Measurements from ENCODE around the gene CSNK1D. TPM values are rescaled to one million over a fixed set of nuclear protein-coding genes. Genes with fewer than 3 reads are reported as not detected.

The CSNK1D gene
- total RNA-seq, 1 donor from 2014 or later = 65.7 TPM

DNA sequence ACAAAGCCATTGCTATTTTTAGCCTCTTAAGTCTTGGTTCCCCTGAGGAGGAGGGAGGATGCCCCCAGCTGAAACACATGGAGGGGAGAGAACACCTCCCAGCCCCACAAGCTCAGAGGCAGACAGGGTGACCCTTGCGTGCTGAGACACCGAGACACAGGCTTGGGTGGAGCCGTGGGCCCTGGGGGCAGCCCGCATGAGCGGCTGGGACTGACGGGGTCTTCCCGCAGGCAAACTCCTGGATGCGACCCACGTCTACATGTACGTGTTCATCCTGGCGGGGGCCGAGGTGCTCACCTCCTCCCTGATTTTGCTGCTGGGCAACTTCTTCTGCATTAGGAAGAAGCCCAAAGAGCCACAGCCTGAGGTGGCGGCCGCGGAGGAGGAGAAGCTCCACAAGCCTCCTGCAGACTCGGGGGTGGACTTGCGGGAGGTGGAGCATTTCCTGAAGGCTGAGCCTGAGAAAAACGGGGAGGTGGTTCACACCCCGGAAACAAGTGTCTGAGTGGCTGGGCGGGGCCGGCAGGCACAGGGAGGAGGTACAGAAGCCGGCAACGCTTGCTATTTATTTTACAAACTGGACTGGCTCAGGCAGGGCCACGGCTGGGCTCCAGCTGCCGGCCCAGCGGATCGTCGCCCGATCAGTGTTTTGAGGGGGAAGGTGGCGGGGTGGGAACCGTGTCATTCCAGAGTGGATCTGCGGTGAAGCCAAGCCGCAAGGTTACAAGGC is 34.9 kb downstream of the CSNK1D start:
- peak; percentile 47 for ATAC-seq

DNA sequence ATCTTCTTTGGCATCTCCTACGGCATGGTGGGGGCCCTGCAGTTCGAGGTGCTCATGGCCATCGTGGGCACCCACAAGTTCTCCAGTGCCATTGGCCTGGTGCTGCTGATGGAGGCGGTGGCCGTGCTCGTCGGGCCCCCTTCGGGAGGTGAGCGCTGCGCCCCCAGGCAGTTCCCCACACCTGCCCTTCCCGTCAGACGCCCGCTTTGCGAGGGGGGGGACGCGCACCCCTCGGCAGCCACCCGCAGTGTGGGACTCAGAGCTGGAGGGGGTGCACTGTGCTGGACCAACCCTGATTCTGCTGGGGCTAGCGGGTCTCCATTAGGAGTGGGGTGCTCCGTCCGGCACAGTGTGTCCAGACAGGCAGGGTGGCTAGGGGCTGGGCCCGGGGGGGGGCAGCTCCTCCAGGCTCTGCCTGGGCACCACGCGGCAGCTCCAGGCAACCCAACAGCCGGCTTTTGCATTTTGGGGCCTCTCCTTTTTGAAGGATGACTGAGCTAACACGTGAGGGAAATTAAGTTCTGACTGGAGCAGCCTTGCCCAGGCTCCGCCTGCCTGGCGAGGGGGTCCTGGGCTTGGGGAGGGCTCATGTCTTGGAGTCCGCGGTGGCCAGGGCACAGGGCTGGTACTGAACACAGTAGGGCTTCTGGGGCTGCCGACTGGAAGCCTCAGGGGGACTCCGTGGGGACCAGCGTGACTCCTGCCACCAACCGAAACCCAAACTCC is 35.6 kb downstream of the CSNK1D start:
- ATAC-seq = no peak

GRCh38 chr17:82237083-82237745 is 36.3 kb downstream of the CSNK1D start:
- no peak for ATAC-seq

- ATAC-seq = peak; percentile 23
Measured at GRCh38 chr17:82236142-82236971, 37.1 kb downstream of the CSNK1D start.

GRCh38 chr17:82235775-82236141 is 37.7 kb downstream of the CSNK1D start:
- ATAC-seq = peak; percentile 37

DNA sequence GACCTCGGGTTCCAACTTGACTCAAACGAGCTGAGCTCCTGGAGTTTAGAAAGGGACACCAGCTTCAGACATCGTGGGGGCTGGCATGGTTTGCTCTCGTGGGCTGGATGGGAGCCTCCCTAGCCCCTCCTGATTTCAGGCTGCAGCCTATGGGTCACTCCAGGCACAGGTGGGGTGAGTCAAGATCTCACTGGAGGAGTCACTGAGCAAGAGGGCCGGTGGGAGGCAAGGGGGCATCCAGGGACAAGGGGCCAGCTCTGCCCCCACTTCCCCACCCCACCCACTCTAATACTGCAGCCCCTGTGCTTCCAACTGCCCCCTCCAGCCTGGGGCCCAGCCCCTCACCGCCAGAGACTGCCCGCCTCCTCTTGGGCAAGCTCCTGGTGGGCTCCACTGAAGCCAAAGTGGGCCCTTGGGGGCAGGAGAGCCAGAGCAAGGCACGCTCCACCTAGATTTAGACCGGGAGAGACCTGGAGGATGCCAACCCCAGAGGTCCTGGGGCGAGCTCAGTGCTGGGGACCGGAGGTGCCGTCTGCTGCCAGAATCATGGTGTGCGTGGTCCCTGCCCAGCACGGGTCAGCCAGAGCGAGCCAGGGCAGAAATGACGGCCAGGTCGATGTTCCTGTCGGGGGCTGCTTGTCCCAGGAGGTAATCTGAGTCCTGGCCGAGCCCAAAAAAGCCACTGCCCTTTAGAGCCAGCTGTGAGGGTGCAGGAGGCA is 38.3 kb downstream of the CSNK1D start:
- no peak for ATAC-seq

DNA sequence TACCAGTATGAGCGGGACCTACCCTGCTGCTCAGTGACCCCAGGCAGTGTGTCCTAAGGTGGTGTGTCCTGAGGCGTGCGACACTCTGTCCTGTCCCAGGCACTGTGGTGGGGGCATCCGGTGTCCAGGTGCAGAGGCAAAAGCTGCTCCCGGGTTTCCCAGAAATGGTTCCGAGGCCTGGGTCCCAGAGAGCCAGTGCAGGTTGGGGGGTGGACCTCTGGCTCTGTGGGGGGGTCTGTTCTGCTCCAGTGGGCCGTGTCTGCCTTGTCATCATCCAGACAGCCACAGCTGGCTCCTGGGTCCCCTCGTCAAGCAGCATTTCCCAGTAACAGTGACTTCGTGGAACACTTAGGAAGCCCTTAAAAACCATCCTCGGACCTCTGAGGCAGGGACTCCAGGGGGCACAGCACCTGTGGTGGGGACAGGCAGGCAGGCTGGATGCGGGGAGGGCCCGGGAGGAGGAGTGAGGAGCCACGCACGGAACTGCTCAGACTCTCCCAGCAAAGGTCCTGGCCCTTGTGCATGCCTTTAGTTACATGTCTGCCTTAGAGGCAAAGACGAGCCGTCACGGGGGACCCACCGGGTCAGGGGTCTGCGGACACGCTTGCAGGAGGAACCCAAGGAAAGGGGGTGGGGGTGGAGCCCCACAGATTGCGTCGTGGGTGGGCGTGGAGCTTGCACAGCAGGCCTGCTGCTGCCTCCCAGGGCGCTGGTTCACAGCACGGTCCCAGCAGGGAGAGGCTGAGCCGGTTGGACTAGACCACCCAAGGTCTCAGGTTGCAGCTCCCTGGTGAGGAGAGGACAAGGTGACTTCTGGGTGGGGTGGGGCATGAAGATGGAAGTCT is 39.1 kb downstream of the CSNK1D start:
- ATAC-seq = peak; percentile 7

GRCh38 chr17:82232876-82233785 is 40.4 kb downstream of the CSNK1D start:
- no peak for ATAC-seq

DNA sequence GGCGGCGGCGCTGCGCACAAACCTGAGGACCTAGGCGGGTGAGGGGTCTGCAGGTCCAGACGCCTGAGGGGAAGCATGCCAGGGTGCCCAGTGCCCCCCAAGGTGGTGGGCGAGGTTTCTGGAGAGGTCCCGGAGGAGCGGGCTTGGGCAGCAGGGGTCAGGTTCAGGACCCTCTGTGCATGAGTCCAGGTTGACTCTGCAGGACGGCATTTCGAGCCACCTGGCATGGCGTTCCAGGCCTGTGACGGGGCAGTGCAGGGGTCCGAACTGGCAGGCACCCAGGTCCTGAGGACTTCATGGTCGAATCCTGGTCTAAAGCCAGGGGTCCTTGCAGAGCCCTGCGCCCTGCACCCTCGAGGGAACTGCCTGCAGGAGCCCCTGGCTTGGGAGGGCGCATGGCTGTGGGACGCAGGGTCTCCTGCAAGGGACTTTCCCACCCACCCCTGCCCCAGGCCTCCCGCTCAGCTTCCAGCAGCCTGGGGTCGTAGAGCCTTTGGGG is 41.1 kb downstream of the CSNK1D start:
- ATAC-seq = no peak

- peak; percentile 10 for ATAC-seq
Measured at GRCh38 chr17:82231562-82232321, 41.8 kb downstream of the CSNK1D start.

- ATAC-seq = no peak
Measured at GRCh38 chr17:82231312-82231561, 42.3 kb downstream of the CSNK1D start.

DNA sequence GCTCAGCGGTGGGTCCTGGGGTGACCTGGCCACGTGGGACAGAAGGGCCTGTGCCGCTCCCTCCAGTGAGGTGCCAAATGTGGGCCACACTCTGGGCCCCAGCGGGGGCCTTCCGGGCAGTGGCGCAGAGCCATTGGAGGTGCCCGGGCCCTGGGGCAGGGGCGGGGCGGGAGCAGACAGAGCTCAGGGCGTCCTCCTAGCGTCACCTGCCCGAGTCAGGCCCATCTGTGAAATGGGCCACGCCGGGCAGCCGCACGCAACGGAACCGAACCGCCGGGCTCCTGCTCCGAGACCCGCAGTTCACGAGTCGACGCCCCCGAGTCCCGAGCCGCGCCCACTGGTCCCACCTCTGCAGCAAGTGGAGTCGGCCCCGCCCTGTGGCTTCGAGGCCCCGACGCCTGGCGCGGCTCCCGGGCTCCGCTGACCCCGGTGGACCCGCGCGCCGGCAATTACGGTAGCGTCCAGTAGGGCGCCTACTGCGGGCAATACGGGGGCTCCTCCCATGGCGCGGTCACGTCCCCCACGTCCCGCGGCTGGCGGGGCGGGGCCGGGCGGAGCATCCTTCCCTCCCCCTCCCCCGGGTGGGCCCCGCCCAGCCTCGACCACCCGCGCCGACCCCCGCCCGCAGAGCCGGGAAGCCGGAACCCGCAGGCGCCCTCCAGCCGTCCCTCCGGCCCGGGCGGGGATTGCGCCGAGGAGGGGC is 42.7 kb downstream of the CSNK1D start:
- ATAC-seq = peak; percentile 34

DNA sequence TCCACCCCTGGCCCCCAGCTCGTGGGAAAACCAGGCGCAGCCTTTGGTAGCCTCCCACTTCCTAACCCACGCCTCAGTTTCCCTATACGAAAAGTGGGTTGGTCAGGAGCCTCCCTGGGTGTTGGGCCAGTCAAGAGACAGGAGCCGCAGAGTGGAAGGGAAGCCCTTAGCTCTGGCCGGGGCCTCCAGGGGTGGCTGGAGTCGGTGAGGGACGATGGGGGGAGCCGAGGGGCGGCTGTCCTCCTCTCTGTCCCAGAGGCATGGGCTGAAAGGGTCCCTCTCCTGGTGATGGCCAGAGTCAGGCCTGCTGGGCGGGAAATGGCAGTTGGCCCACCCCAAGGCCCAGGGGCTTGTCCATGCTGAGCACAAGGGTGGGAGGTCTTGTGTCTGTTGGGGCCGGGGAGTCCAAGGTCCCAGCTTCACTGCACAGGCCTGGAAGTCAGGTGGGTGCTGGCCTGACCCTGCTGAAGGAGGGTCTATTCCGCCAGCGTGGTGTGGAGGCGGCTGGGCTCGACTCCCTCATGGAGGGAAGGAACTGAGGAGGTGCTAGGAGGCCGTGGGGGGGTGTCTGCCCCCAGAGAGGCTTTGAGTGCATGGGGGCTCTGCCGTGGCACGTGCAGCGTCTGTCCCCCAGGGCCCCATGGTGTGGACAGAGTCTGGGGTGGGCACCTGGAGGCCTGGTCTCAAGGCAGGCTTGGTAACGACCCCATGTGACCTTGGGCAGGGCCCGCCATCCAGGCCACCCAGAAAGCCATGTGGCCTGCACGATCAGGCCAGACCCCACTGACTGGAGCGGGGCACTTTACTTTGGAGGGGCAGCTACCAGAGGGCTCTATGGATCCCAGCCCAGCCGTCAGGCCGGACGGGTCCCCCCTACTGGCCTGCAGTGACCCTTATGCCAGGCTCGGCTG is 43.5 kb downstream of the CSNK1D start:
- no peak for ATAC-seq

DNA sequence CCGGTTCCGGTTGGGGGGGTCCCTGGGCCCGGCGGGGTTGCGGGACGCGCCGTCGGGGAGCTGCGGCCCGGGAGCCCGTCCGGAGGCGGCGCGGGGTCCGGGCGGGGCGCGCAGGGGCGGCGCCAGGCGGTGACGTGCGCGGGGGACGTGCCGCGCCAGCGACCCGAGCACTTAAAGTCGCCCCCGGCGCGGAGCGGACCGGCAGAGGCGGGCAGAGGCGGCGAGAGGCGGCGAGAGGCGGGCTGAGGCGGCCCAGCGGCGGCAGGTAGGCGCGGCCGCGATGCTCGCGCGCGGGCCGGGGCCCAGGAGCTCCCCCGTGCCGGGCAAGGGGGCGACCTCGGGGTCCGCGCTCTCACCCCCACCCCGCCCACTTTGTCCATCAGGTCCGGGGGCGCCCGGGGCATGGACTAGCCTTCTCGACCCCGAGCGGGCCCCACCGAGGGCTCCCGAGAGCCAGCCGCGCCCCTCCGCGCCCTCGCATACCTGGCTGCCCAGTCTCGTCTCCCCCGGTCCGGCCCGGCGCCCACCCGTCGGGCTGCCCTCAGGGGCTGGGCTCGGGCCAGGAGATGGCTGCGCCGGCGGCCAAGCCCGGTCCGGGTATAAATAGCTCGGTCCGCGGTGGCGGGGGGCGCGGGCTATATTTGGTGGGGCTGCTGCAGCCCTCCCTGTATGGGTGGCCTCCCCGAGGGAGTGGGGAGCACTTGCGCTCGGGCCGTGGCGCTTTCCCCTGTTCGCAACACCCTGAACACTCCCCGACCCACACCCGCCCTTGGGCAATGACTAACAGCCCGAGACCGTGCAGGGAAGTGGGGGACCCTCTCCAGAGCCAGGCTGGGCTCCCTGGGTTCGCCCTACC is 44.4 kb downstream of the CSNK1D start, which contains the start of gene SLC16A3:
Gene SLC16A3 (plus strand): TSS at position 201 of the 856 bp plus-strand sequence. CDS start 6,967 bp downstream, outside the sequence.
- peak; percentile 32 for ATAC-seq

DNA sequence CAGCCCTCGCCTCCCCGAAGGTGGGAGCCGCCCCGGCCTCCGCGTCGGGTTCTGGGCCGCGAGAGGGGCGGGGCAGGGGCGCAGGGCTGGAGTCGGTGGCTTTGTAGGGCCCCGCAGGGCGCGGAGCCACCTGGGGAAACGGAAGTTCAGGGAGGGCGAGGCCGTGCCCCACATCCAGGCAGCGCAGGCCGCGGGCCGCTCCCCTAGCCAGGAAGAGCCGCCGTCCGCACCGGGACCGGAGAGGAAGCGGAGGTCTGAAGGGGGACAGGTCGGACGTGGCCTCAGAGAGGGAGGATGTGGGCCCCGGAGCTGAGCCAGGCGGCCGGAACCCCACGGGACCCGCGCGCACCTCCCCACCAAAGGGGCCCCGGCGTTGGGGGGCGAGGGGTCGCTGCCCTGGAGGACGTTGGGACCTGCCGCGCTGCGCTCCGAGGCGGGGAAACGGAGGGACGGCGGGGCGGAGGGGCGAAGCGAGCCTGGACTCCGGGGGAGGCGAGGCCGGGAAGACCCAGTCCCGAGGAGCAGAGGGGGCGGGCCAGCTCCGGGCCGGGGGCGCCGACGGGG is 45.1 kb downstream of the CSNK1D start:
- peak; percentile 24 for ATAC-seq
